ENCODE data around the gene IGF2. TPM values are rescaled to one million over a fixed set of nuclear protein-coding genes. Genes with fewer than 3 reads are reported as not detected.
"Not testable (repeated sequence)": the region's sequence is repeated elsewhere in the genome, so short reads cannot be mapped to it uniquely, and the experiment has no call there.

The IGF2 gene, protein sequence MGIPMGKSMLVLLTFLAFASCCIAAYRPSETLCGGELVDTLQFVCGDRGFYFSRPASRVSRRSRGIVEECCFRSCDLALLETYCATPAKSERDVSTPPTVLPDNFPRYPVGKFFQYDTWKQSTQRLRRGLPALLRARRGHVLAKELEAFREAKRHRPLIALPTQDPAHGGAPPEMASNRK
- 87.7 TPM for total RNA-seq
- long read RNA-seq, full-length matches to known transcripts: 5 of 6 reads
- long read RNA-seq, partial matches to known transcripts: 1 of 6 reads
- long read RNA-seq, other reads (novel, unspliced or antisense): 0 of 6 reads

DNA sequence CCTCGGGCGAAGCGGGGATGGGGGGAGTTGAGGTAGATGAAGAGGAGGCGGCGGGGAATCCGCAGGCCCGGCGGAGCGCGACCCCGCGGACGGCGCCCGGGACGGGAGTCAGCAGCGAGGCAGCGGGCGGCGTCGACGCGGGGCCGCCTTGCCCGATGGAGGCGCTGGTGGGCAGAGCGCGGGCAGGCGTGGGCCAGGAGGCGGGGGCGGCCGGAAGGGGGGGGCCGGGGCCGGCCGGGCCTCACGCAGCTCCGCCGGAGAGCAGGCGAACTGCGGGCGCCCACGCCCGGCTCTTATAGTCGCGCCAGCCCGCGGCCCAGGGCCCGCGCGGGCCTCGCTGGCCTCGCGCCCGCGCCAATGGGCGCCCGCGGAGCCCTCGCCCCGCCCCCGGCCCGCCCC lies at the start of gene IGF2:
TSS of gene IGF2 (minus strand) at position 267 of the 399 bp plus-strand sequence. CDS start 3,866 bp downstream, outside the sequence.
- intact Hi-C loops (cut with DNase I): loop anchor here (5.0 kb wide), 1 partner anchor 37 kb away; no protein-coding TSS in a partner anchor
- DNase-seq (ENCODE audit: low spot score): no peak

DNA sequence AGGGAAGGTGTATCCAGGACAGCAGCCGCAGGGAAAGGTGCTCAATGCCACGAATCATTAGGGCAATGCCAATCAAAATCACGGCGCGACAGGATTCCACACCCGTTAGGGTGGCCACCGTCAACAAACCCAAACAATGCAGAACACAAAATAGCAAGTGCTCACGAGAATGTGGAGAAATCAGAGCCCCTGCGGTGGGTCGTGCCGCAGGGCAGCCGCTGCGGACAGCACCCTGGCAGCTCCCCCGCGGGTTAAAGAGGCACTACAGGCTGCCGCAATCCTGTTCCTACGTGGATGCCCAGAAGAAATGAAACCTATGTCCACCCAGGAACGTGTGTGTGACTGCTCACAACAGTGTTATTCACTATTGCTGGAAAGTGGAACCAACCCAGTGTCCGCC lies 49.6 kb upstream of the IGF2 start:
- no peak for DNase-seq (ENCODE audit: low spot score)
- intact Hi-C loops (cut with DNase I): no loop called here

DNA sequence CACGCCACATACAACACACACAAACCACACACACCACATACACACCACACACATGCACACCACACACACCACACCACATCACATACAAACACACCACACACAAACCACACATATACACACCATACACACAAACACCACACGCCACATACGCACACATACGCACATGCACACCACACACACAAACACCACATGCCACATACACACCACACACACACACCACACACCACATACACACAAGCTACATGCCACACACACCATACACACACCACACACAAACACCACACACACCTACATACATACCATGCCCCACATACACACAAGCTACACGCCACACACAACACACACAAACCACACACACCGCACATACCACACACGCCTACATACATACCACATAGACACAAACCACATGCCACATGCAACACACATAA lies 48.1 kb upstream of the IGF2 start:
- no peak for DNase-seq (ENCODE audit: low spot score)
- intact Hi-C loops (cut with DNase I): loop anchor here (2.0 kb wide), 1 partner anchor 234 kb away; no protein-coding TSS in a partner anchor

DNA sequence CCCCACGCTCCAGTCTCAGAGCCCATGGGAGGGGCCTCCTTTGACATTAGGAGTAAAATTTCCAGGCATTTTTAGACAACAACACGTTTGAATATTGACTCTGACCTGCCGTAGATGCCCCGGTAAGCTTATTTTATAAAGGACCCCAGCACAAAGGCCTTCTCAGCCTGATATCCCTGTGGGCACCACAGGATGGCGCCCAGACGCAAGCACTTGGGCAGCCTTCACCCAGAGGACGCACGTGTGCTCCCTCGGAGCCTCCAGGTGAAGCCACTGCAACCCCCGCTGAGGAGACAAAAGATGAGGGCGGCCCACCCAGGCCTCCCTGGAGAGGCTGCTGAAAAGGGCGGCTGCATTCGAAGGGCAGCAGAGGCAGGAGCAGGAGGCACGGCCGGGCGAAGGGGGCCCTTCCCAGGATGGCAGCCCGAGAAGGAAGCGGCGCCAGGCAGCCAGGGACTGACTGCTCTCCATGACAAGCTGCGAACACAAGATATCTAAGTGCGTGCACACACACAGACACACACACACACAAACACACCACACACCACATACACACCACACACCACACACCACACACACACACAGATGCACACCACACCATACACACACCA lies 47.6 kb upstream of the IGF2 start:
- DNase-seq (ENCODE audit: low spot score): no peak
- intact Hi-C loops (cut with DNase I): loop anchor here (2.0 kb wide), 1 partner anchor 234 kb away; no protein-coding TSS in a partner anchor

DNA sequence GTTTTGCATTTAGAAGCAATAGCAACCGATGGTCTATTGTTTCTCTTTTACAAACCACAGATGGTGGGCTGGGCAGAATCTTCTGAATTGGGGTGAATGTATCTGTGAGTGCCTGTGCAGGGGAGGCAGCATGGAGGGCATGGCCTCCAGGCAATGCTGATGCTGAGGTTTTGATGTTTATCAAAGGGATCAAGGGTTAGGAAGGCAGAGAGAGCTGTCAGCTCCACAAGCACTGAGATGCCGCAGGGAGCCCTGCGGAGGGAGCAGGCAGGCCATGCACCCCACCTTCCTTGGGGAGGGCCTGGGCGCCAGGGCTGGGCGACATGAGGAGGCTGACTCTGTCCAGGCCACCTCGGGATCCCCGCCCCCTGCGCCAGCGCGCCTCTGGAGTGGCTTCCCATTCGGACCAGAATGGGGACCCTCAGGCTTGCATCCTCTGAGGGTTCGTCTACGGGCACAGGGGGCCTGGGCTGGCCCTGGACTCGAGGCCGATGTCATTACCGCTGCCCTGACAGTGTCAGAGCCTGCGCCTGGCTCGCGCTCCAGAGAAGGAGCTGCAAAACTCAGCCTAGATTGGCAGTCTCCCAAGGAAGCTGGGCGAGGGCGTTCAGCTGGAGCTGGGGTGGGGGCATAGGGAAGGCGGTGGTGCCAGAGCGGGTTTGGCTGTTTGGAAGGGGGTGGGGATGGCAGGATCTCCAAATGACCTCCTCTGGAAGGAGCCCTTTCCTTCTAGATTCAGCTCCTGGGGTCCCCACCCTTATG lies 46.3 kb upstream of the IGF2 start:
- no peak for DNase-seq (ENCODE audit: low spot score)
- intact Hi-C loops (cut with DNase I): loop anchor here (2.0 kb wide), 1 partner anchor 235 kb away; no protein-coding TSS in a partner anchor

DNA sequence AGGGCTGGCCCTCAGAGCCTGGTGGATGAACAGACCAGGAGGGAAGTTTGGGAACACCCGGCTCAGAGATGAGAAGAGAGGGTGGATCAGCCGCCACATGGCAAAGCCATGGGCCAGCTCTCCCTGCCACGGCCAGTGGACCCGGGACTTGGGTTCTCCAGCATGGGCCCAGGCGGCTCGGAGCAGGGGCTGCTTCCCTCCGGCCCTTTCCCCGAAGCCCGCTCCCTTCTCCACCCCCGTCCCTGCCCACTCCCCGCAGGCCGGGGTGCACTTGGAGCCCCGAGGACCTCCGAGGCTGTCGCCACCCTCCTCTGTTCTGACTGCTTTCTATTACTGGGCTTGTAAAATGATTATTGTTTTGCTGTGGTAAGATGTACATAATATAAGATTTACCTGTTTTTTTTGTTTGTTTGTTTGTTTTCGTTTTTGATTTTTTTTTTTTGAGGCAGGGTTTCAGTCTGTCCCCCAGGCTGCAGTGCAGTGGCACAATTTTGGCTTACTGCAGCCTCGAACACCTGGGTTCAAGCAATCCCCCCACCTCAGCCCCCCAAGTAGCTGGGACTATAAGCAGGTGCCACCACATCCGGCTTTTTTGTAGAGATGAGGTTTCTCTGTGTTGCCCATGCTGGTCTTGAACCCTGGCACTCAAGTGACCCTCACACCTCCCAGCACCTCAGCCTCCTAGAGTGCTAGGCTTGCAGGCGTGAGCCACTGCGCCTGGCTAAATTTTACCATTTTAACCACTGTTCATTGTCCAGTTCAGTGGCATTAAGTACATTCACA lies 43.7 kb upstream of the IGF2 start:
- intact Hi-C loops (cut with DNase I): no loop called here
- no peak for DNase-seq (ENCODE audit: low spot score)

DNA sequence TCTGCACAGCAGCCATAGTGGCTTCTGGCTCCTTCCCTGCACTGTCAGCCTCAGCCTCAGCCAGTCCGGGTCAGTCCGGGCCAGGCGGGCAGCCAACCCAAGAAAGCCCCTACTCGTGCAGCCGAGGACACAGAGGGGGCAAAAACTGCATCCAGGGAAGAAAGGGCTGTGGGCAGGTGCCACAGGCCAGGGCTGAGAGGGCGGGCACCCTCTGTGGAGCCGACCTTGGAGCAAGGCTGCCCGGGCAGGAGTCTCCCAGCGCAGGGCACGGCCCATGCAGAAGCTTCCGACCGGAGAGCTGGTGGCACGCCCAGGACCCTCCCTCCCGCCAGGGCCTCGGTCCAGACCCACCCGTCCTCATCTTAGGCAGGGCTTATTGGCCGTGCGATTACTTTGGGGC lies 42.9 kb upstream of the IGF2 start:
- no peak for DNase-seq (ENCODE audit: low spot score)
- intact Hi-C loops (cut with DNase I): no loop called here

DNA sequence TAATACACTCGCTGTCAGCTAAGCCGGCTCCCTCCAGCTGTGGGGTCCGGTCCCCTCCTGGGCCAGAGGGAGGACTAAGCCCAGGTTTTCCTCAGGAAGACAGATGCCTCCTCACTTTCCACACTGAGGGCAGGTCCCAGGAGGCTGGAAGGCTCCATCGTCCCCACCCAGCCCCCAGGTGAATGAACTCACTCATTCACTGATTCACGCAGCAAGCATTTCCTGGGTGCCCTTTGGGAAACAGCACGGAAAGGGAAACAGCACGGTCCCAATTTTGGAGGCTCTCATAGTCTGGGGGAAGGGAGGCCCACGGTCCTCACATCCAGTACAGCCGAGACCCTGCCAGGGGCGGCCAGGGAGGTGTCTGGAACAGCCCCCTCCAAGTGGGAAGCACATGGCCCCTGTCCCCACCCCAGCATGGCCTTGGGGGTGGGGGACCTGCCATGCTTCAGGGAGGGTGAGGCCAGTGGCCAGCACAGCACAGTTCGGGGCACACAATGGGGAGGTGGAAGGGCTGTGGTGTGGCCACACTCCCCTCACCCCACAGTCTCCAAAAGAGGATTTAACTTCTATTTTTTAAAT lies 41.7 kb upstream of the IGF2 start:
- no peak for DNase-seq (ENCODE audit: low spot score)
- intact Hi-C loops (cut with DNase I): no loop called here

DNA sequence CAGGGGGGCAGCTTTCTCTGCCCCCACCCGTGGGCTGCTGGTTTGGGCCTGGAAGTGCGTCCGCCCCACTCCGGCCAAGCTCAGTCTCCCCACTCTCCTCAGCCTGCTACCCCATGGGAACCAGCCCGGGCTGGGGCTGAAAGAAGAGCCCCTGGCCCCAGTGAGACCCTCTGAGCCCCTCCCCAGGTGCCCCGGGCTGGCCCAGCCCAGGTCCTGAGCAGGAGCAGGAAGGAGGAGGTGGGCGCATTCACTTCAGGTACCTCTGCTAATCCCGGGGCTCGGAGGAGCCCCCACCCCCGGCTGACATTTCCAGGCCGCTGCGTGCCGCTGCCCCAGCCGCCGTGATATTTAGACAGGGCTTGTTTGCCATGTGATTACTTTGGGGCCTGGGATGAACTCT lies 41.2 kb upstream of the IGF2 start:
- intact Hi-C loops (cut with DNase I): no loop called here
- no peak for DNase-seq (ENCODE audit: low spot score)

DNA sequence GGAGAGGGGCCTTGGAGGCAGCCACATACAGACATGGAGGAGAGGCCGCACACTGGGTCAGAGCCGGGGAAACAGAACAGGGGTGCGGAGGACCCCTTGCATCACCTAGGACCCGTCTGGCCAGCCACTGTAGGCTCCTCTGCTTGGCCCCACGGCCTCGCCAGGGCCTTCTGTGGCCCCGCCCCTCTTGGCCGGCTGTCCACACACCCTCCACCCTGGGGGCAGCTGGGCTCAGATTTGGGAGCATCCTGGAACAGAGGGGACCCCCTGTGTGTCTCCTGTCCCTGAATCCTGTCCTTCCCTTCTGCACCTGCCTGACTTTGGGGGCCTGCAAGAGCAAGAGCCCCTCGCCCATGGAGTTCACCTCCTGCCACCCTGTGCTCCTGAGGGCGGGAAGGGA lies 40.3 kb upstream of the IGF2 start:
- intact Hi-C loops (cut with DNase I): no loop called here
- DNase-seq (ENCODE audit: low spot score): no peak

DNA sequence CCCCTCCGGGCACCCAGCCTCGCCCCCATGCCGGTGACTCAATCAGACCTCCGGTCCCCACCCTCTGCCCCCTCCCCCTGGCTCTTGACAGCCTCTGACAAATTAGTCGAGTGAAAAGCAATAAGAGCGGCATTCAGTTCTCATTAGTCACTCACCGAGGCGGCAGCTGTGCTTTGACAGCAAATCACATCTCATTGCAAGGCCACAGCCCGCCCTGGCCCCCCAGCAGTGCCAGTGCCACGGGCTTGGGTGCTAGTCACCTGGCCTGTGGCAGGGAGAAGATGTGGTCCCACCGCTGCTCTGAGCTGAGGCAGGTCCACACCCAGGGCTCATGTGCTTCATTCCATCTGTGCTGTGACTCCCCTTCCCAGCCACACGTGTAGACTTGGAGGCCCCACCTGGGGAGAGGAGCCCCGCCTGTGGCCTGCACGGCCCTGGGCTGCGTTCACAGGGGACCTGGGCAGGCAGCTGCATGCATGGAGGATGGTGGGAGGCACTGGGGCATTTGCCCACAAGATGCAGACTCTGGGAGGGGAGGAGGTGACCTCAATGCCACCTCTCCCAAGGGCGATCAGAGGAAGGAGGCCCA lies 39.8 kb upstream of the IGF2 start:
- intact Hi-C loops (cut with DNase I): no loop called here
- no peak for DNase-seq (ENCODE audit: low spot score)

DNA sequence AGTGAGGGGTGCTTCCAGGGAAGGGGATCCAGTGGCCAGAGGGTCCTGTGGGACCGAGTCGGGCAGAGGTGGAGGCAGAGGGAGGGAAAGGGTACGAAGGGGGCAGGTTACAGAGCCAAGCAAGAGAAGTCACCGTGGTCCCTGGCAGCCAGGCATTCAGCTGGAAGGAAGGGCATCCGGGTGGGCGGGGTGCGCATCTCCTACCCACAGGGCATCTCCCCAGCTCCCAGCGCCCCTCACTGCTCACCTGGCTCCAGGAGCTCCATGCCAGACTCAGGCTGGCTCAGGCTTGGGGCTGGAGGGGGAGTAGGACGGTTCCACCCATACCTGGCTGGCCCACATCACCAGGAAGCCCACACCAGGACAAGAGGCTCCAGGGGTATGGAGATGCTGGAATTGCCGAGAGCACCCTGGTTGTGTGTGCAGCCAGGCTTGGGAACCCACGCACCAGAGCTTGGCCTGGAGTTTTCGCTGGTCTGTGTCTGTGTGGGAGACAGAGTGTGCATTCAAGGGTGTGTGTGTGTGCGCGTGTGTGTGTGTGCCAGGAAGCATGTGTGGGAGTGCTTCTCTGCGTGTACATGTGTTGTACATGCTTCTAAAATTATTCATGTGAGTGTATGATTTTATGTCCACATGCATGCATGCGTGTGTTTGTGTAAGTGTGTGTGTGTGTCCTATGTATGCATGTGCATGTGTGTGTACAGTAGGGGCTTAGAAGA lies 39.0 kb upstream of the IGF2 start:
- intact Hi-C loops (cut with DNase I); DNase-seq (ENCODE audit: low spot score): not testable (repeated sequence)

DNA sequence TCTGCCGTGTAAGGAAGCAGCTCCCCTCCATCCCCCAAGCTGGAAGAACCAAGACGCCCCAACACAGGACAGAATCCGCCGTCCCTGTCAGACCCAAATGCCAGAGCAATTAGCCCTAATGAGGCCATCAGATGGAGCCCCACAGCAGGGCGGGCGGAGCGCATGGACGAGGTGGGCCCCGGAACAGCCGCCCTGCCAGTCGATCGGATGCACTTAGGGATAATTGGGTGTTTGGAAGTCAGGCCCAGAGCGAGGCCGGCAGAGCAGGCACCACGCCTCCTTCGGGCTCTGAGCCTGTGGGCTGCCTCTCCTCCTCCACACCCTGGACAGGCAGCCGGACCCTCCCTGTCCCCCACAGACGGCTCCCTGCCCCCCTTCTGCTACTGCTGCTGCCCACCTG lies 37.9 kb upstream of the IGF2 start:
- intact Hi-C loops (cut with DNase I): no loop called here
- no peak for DNase-seq (ENCODE audit: low spot score)

DNA sequence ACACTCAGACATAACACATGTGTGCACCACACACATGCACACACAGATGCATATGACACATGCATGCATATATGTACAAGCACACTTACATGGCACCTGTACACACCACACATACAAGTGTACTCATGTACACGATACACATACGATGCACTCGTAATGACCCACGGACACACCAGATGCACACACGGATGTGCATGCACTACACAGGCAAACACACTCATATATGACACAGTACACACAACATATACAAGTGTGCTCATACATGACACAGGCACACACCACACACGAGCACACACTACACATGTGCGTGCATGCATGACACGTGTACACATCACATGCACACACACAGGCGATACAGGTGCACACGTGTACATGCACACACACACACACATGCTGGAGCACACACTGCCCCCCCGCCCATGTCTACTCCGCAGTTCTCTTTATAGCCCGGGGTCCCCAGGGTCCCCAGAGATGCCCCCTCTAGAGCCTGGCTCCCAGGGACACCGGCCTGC lies 37.3 kb upstream of the IGF2 start:
- no peak for DNase-seq (ENCODE audit: low spot score)
- intact Hi-C loops (cut with DNase I): no loop called here

DNA sequence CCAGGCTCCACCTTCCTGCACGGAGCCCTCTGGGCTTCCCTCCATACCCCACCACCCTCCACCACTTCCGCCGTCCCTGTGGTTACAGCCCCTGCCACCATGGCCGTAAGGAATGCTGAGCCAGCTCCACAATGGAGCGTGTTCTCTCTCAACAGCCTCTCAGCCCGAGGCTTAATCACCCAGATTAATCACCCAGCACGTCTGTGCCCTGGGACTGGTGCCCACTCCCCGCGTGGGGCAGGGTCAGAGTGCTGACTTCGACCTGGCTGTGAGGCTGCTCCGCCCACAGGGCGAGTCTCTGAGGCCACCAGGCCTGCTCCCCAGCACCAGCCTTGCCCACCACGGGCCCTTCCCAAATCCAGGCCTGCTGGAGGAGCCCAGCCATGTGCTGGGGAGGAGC lies 36.5 kb upstream of the IGF2 start:
- intact Hi-C loops (cut with DNase I): no loop called here
- DNase-seq (ENCODE audit: low spot score): no peak

DNA sequence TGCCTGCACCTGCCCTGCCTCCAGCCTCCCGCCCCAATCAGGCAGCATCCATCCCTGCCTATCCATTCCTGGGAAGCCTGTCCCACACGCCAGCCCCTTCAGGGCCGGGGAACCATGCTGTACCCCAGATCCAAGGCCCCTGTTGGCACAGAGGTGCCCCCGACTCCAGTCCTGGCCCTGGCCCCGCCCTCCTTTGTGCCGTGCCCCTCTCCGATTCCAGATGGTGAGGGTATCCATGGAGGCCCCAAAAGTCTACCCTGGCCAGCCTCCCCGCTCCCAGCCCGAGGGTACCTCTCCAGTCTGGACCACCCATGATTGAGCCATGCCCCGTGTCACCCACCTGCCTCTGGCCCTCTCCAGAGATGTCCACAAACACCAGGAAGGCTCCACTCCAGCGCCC lies 35.2 kb upstream of the IGF2 start:
- intact Hi-C loops (cut with DNase I): no loop called here

DNA sequence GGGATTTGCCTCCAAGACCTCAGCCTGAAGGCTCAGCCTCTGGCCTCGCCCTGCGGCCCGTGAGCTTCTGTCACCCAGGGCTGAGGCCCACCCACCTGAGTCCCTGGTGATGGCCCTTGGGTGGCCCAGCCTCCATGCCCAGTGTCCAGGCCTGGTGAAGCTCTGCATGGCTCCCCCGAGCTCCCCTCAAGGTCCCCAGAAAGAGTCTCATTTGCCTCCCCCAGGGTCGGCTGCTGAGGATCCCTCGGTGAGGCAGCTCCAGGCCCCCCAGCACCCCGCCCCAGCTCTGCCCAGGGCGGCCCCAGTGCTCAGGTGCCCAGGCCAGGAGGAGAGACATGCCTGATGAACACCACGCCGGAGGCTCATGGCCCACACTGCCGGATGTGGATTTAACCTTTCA lies 34.6 kb upstream of the IGF2 start:
- intact Hi-C loops (cut with DNase I): no loop called here
- no peak for DNase-seq (ENCODE audit: low spot score)

More for the DNA sequence above, 35.2 kb upstream of the IGF2 start:
- no peak for DNase-seq (ENCODE audit: low spot score)

DNA sequence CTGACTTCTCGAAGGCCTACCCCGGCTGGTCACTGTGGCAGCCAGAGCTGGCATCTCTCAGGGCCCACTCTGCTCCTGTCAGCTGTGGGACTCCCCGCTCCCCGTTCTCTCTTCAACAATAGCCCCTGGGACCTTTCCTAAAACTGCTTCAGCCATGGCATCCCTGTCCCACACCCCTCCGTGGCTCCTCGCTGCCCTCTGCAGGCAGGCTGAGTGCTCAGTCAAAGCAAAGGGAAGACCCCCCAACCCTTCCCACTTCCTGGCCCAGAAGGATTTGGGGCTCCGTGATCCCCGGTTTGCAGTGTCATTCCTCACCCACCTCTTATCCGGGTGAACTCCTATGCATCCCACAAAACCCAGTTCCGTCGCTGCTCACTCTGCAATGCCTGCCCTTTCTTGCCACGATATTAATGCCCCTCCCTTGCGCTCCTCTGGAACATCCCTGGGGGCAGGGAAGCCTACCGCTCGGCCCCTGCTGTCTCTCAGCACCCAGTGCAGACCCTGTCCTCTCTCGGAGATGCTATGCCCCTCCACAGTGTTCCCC lies 34.0 kb upstream of the IGF2 start:
- DNase-seq (ENCODE audit: low spot score): no peak
- intact Hi-C loops (cut with DNase I): no loop called here

Data from cardiac septum (tissue), 1 donor.